T-helper 1 cell treated with Interleukin-12 subunit alpha and Interleukin-12 subunit beta and Interleukin-4 antibody, amounts not matched to agents 30 μg/mL and 1 μg/mL, for 36 hours (primary cell): ENCODE results near the gene MAP1LC3B2.
A peak's percentile ranks its signal among the peaks of the same experiment; 100 is the strongest.

ENCODE experiments used
- H3K27ac Mint-ChIP-seq: one replicate; pipeline ENCODE4 v1.8.0; 2021; ENCODE audit warnings: mild to moderate bottlenecking, mixed read lengths
- H3K27me3 Mint-ChIP-seq: one replicate; pipeline ENCODE4 v1.8.0; 2021; ENCODE audit warnings: low read depth, mixed read lengths
- H3K36me3 Mint-ChIP-seq: one replicate; pipeline ENCODE4 v1.8.0; 2021; ENCODE audit warnings: low read depth, mixed read lengths
- H3K4me1 Mint-ChIP-seq: one replicate; pipeline ENCODE4 v1.8.0; 2021; ENCODE audit warnings: low read depth, mixed read lengths
- H3K4me3 Mint-ChIP-seq: one replicate; pipeline ENCODE4 v1.8.0; 2021; ENCODE audit warnings: mild to moderate bottlenecking, moderate library complexity, mixed read lengths
- H3K9me3 Mint-ChIP-seq: one replicate; pipeline ENCODE4 v1.8.0; 2021; ENCODE audit warnings: mixed read lengths

The MAP1LC3B2 gene

DNA sequence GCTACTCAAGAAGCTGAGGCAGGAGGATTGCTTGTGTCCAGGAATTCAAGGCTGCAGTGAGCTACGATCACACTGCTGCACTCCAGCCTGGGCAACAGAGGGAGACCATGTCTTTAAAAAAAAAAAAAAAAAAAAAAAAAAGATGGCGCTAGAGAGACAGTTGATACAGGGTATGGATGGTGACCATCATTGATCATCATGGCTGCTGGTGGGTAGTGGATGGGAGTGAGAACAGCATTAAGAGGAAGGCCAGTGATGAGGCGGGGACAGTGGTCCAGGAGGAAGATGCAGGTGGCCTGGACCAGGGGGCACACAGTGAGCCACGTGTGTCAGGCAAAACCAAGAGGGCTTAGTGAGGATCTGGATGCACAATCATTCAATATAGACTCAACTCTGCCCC is 26.8 kb upstream of the MAP1LC3B2 start:
- no peak overlapping the region for H3K27ac Mint-ChIP-seq
- H3K9me3 Mint-ChIP-seq: peaks cover 6% of the 10 kb centered on the region
- peaks cover 2% of the 10 kb centered on the region for H3K36me3 Mint-ChIP-seq
- H3K27me3 Mint-ChIP-seq: peaks cover 19% of the 10 kb centered on the region
- H3K4me1 Mint-ChIP-seq: peaks cover 21% of the 10 kb centered on the region
- H3K4me3 Mint-ChIP-seq: peak overlapping the region; percentile 53

GRCh38 chr12:116532986-116533342 is 26.2 kb upstream of the MAP1LC3B2 start:
- Mint-ChIP-seq H3K4me1 (peaks cover 26% of the 10 kb centered on the region), H3K36me3 (peaks cover 2% of the 10 kb centered on the region), H3K27ac (no peak overlapping the region), H3K27me3 (peaks cover 14% of the 10 kb centered on the region), H3K4me3 (peak overlapping the region; percentile 85), H3K9me3 (peaks cover under 1% of the 10 kb centered on the region)

GRCh38 chr12:116533343-116534251 is 25.6 kb upstream of the MAP1LC3B2 start:
- H3K4me1 Mint-ChIP-seq: peaks cover 32% of the 10 kb centered on the region
- peaks cover 10% of the 10 kb centered on the region for H3K27me3 Mint-ChIP-seq
- peak overlapping the region; percentile 85 for H3K4me3 Mint-ChIP-seq
- H3K27ac Mint-ChIP-seq: peak overlapping the region; percentile 70
- no peaks in the 10 kb centered on the region for H3K9me3 Mint-ChIP-seq
- peaks cover 2% of the 10 kb centered on the region for H3K36me3 Mint-ChIP-seq

DNA sequence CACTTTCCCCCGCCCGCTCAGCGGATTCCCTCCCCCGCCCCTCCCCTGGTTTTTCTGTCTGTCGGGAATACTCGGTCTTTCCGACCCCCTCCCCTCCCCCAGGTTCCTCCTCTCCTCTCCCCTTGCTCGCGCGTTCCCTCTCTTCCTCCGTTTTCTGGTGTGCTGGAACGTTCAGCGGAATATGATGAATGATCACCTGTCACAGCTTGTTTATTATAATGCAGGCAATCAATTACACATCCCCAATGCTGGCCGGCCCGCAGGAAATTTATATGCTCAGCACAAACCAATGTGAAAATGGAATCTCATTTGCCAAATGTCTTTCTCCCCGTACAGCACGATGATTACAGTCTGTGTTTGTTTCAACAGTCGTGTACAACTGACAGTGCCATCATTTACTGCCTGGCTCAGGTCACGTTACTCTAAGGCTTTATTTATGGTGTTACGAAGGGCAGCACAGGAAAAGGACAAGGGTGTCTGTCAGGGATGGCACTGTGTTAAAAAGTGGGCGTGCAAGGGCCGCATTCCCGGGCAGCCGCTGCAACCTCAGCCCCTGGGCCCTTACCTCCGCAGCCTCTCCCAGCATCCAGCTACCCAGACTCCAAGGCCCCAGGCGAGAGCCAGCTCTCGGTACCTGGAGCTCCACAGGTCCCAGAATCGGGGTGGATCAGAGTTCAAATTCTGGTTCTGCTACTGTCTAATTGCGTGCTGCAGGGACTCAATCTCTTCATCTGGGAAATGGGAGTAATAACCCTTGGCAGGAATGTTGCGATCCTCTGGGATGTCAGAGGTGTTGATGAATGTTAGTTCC is 24.7 kb upstream of the MAP1LC3B2 start:
- Mint-ChIP-seq H3K9me3 (no peaks in the 10 kb centered on the region), H3K4me3 (peak overlapping the region; percentile 87), H3K4me1 (peaks cover 41% of the 10 kb centered on the region), H3K27ac (peak overlapping the region; percentile 18), H3K36me3 (peaks cover 2% of the 10 kb centered on the region), H3K27me3 (peaks cover 8% of the 10 kb centered on the region)

DNA sequence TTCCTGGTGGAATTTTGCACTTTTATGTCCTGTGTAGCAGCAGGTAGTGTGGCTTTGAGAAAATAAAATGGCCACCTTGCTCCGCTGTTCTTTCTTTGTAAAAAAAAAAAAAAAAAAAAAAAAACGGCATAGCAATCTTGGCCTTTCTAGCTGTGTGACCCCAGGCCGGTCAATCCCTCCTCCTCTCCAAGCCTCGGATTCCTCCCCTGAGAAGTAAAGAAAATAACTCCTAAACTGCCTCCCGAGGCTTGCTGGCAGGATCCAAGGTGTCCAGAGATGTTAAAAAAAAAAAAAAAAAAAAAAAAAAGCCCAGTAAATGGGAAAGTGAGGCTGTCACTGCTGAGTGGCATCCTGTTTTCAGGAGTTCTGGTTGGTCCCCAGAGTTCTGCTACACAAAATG is 23.9 kb upstream of the MAP1LC3B2 start:
- H3K4me1 Mint-ChIP-seq: peaks cover 42% of the 10 kb centered on the region
- H3K27ac Mint-ChIP-seq: no peak overlapping the region
- H3K27me3 Mint-ChIP-seq: peaks cover 8% of the 10 kb centered on the region
- no peaks in the 10 kb centered on the region for H3K9me3 Mint-ChIP-seq
- peak overlapping the region; percentile 87 for H3K4me3 Mint-ChIP-seq
- H3K36me3 Mint-ChIP-seq: no peaks in the 10 kb centered on the region

- Mint-ChIP-seq H3K27ac (peak overlapping the region; percentile 45), H3K9me3 (no peaks in the 10 kb centered on the region), H3K27me3 (peaks cover 6% of the 10 kb centered on the region), H3K36me3 (no peaks in the 10 kb centered on the region), H3K4me1 (peaks cover 42% of the 10 kb centered on the region), H3K4me3 (peak overlapping the region; percentile 25)
Observed at GRCh38 chr12:116537101-116537904, 21.9 kb upstream of the MAP1LC3B2 start.

DNA sequence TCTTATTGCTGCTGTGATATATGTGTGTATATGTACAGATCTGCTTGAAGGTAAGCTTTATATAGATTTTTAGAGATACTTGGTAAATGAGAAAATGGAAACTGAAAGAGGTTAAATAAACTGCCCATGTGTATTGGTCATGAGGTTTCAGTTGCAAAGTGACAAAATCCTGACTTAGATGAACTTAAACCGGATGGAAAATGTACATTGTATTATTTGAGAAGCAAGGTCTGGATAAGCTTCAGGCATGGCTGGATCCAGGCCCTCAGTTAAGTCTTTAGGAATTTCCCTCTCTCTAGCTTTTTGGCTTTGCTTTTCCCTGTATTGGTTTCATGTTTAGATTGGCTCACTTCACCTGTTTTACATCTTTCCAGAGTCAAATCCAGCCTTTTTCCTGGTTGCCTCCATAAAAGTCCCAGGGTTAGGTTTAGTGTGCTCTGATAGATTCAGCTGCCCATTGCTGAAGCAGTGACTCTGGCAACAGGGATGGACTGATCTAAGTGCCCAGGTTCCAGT is 21.0 kb upstream of the MAP1LC3B2 start:
- peak overlapping the region; percentile 35 for H3K4me3 Mint-ChIP-seq
- no peaks in the 10 kb centered on the region for H3K9me3 Mint-ChIP-seq
- peak overlapping the region; percentile 45 for H3K27ac Mint-ChIP-seq
- H3K4me1 Mint-ChIP-seq: peaks cover 37% of the 10 kb centered on the region
- H3K36me3 Mint-ChIP-seq: no peaks in the 10 kb centered on the region
- peaks cover 4% of the 10 kb centered on the region for H3K27me3 Mint-ChIP-seq

- no peak overlapping the region for H3K4me3 Mint-ChIP-seq
- peaks cover 33% of the 10 kb centered on the region for H3K4me1 Mint-ChIP-seq
- peaks cover 4% of the 10 kb centered on the region for H3K27me3 Mint-ChIP-seq
- no peaks in the 10 kb centered on the region for H3K36me3 Mint-ChIP-seq
- H3K9me3 Mint-ChIP-seq: no peaks in the 10 kb centered on the region
- H3K27ac Mint-ChIP-seq: no peak overlapping the region
Observed at GRCh38 chr12:116538682-116539305, 20.4 kb upstream of the MAP1LC3B2 start.

- Mint-ChIP-seq H3K27me3 (peaks cover 4% of the 10 kb centered on the region), H3K4me3 (no peak overlapping the region), H3K9me3 (no peaks in the 10 kb centered on the region), H3K27ac (no peak overlapping the region), H3K36me3 (no peaks in the 10 kb centered on the region), H3K4me1 (peaks cover 30% of the 10 kb centered on the region)
Observed at GRCh38 chr12:116539361-116539771, 19.8 kb upstream of the MAP1LC3B2 start.

- peaks cover 27% of the 10 kb centered on the region for H3K4me1 Mint-ChIP-seq
Observed at GRCh38 chr12:116539905-116540482, 19.2 kb upstream of the MAP1LC3B2 start.

GRCh38 chr12:116540622-116541152 is 18.5 kb upstream of the MAP1LC3B2 start:
- Mint-ChIP-seq H3K9me3 (no peaks in the 10 kb centered on the region), H3K4me1 (peaks cover 27% of the 10 kb centered on the region), H3K27ac (no peak overlapping the region), H3K4me3 (no peak overlapping the region), H3K36me3 (no peaks in the 10 kb centered on the region), H3K27me3 (peaks cover 8% of the 10 kb centered on the region)

More at GRCh38 chr12:116539905-116540482, 19.2 kb upstream of the MAP1LC3B2 start:
- Mint-ChIP-seq H3K9me3 (no peaks in the 10 kb centered on the region), H3K27me3 (peaks cover 8% of the 10 kb centered on the region), H3K36me3 (no peaks in the 10 kb centered on the region), H3K27ac (no peak overlapping the region), H3K4me3 (no peak overlapping the region)

GRCh38 chr12:116541547-116542344 is 17.4 kb upstream of the MAP1LC3B2 start:
- Mint-ChIP-seq H3K9me3 (no peaks in the 10 kb centered on the region), H3K4me1 (peaks cover 27% of the 10 kb centered on the region), H3K27ac (no peak overlapping the region), H3K27me3 (peaks cover 14% of the 10 kb centered on the region), H3K4me3 (no peak overlapping the region), H3K36me3 (no peaks in the 10 kb centered on the region)
